Duodenal mucosa (tissue), 2 donors: ENCODE measurements around the gene FHOD3.

Experiments used
- H3K27ac ChIP-seq: one replicate; pipeline ENCODE4 v1.7.0; 2013; ENCODE audit warnings: low read depth, low read length
- H3K27me3 ChIP-seq, 2 donors: one replicate each; pipeline ENCODE4 v1.7.0; 2013; ENCODE audit warnings: low read length in 2 of 2, control low read depth in 1 of 2; ENCODE audit not compliant: insufficient read depth in 2 of 2, control insufficient read depth in 1 of 2
- H3K36me3 ChIP-seq, 2 donors: one replicate each; pipeline ENCODE4 v1.7.0; 2013; ENCODE audit warnings: low read length in 2 of 2, control low read depth in 1 of 2; ENCODE audit not compliant: insufficient read depth in 2 of 2, control insufficient read depth in 1 of 2
- H3K4me1 ChIP-seq, 2 donors: one replicate each; pipeline ENCODE4 v1.7.0; 2013; ENCODE audit warnings: low read length in 2 of 2, control low read depth in 1 of 2; ENCODE audit not compliant: insufficient read depth in 2 of 2, control insufficient read depth in 1 of 2
- H3K4me3 ChIP-seq, 2 donors: one replicate each; pipeline ENCODE4 v1.7.0; 2013; ENCODE audit warnings: low read length in 2 of 2, low read depth in 1 of 2
- H3K9ac ChIP-seq, 2 donors: one replicate each; pipeline ENCODE4 v1.7.0; 2013; ENCODE audit warnings: low read length in 2 of 2, low read depth in 1 of 2
- H3K9me3 ChIP-seq, 2 donors: one replicate each; pipeline ENCODE4 v1.7.0; 2013; ENCODE audit warnings: low read length in 2 of 2, control low read depth in 1 of 2; ENCODE audit not compliant: control insufficient read depth in 1 of 2

FHOD3 gene

DNA sequence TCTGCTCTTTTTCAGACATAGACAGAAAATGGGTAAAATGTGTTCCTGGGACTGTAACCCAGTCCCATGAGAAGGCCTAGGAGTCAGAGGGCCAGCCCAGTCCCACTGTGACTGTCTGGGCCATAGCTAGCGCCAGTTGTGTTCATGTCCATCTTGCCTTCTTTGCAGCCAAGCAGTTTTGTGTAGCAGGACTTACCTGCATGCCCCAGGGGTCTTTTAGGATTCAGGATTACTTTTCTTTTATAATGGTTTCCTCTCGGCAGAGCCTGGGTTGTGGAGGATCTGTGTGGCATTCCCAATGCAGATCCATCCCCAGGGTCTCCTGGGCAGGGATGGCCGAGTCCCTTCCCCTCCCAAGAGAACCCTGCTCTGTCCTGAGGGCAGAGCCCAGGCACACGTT is 90.8 kb downstream of the FHOD3 start:
- H3K27me3 ChIP-seq, result no peaks in the 10 kb centered on the region
- no peak overlapping the region for H3K4me3 ChIP-seq
- no peaks in the 10 kb centered on the region for H3K36me3 ChIP-seq
- no peaks in the 10 kb centered on the region for H3K4me1 ChIP-seq
- no peaks in the 10 kb centered on the region for H3K9me3 ChIP-seq
- no peak overlapping the region for H3K27ac ChIP-seq
- H3K9ac ChIP-seq, result no peak overlapping the region

DNA sequence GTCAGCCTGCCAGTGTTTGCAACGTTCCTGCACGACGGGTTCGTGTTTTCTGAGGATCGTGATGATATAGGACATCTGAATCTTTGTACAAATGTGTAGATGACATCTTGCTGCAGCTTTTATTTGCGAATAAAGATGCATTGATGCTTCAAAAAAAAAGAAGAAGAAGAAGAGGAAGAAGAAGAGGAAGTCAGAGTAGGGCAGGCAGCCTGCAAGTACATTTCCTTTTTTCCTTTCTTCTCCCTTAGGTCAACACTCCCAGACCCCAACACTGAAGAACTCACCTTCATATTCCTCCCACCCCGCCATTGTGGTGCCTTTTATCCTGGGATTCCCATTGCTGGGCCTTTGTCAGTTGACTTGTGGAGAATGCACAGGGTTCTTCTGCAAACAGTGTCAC is 91.5 kb downstream of the FHOD3 start:
- H3K9me3 ChIP-seq, result no peaks in the 10 kb centered on the region
- H3K4me1 ChIP-seq, result no peaks in the 10 kb centered on the region
- H3K36me3 ChIP-seq, result no peaks in the 10 kb centered on the region
- H3K27me3 ChIP-seq, result no peaks in the 10 kb centered on the region
- no peak overlapping the region for H3K9ac ChIP-seq
- H3K27ac ChIP-seq, result no peak overlapping the region
- H3K4me3 ChIP-seq, result no peak overlapping the region

DNA sequence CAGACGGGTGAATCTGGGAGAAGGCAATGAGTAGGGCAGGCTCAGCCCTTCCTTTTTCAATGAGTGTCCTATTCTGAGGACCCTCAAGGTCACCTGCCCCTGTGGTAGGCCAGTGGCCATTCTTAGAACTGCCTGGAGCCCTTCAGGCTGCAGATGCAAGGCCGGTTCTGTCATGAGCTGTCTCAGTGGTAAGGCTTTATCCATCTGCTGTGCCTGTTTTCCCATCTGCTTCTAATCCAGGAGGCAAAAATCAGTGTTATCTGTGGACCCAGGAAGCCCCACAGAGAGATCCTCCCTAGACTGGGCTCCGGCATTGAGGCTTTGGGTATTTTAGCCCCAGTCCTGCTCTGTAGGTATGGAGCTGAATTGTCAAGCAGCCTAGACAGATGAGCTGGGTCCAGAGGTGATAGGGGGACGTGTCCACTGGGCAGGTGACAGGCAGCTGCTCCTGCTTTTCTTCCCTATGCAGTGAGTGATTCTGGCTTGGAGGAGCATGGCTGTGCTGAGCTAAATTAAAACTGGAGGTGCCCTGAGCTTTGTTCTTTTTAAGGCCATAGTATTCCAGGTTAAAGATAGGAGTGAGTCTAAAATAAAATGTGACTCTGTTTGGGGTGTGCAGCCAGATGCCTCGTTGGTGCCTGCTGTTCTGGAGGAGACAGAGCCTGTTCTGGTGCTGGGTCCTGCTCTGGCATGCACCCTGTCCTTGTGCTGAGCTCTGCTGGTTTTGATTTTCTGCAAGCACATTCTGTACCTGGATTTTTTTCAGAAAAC is 92.5 kb downstream of the FHOD3 start:
- no peak overlapping the region for H3K4me3 ChIP-seq
- no peaks in the 10 kb centered on the region for H3K4me1 ChIP-seq
- H3K27me3 ChIP-seq, result no peaks in the 10 kb centered on the region
- no peak overlapping the region for H3K9ac ChIP-seq
- H3K36me3 ChIP-seq, result no peaks in the 10 kb centered on the region
- peaks cover 0 to 3% of the 10 kb centered on the region in 2 donors for H3K9me3 ChIP-seq
- H3K27ac ChIP-seq, result no peak overlapping the region

DNA sequence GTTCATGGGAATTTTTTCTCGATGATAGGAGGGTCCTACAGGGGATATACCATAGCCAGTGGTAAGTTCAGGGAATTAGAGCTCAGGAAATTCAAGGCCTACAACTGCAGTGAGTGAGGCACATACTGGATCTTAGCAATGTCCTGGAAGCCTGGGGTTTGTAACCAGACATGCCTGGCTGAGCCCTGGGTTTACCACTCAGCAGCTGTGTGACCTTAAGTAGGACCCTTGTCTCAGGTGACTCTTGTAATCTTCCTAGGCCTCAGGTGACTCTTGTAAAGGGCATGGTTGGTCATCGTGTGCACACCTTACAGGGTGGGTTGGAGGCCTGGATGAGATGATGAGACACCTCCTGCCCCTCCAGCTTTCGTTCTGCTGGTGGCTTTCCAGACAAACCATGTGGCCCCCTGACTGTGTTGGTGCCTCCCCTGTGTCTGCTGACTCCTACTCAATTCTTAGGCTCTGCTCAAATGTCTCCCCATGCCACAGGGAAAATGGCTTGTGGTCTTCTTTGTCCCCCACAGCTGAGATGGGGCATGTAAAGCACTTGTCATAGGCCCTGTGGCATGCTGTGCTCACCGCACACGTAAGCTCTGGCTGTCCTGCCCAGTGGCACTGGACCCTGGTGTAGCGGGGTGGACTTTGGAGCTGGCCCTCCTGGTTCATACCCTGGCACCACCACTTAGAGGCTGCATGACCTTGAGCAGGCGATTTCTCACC is 94.1 kb downstream of the FHOD3 start:
- Histone ChIP-seq H3K27me3 (no peaks in the 10 kb centered on the region), H3K4me3 (no peak overlapping the region), H3K9me3 (peaks cover 0 to 3% of the 10 kb centered on the region in 2 donors), H3K27ac (no peak overlapping the region), H3K4me1 (no peaks in the 10 kb centered on the region), H3K36me3 (no peaks in the 10 kb centered on the region), H3K9ac (no peak overlapping the region)

DNA sequence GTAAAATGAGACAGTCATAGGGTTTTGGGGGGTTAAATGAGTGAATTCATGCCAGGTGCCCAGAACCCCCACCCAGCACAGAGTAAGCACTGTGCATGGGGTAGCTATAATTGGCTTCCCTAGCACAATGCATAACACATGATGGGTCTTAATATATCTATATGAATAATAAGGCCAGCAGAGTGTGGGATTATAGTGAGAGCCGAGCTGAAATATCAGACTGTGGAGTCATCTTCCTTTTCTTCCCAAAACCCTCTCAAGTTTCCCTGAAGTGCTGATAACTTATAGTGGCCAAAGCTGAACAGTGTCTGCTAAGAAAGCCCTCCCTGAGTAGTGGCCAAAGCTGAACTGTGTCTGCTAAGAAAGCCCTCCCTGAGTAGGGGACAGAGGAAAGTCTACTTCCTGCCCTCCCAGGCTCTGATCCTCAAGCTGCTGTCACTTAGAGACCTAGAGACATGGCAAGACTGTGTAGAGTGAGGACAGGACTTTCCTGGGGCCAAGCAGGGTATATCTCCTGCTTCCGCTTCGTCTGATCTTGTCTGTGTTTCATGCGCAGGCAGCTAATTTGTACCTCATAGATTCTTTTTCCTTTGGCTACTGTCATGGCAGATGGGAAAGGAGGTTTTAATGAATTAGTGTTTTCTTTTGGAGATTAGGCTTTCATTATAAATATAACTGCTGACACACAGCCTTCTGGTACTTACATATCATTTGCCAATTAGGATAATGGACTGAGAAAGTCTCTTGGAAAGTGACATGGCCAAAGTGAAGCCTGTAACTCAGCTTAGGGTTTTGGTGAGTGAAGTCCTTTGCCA is 94.9 kb downstream of the FHOD3 start:
- H3K27me3 ChIP-seq, result no peaks in the 10 kb centered on the region
- no peaks in the 10 kb centered on the region for H3K4me1 ChIP-seq
- no peaks in the 10 kb centered on the region for H3K36me3 ChIP-seq
- H3K27ac ChIP-seq, result no peak overlapping the region
- H3K9me3 ChIP-seq, result peaks cover 0 to 6% of the 10 kb centered on the region in 2 donors
- no peak overlapping the region for H3K9ac ChIP-seq
- H3K4me3 ChIP-seq, result no peak overlapping the region

DNA sequence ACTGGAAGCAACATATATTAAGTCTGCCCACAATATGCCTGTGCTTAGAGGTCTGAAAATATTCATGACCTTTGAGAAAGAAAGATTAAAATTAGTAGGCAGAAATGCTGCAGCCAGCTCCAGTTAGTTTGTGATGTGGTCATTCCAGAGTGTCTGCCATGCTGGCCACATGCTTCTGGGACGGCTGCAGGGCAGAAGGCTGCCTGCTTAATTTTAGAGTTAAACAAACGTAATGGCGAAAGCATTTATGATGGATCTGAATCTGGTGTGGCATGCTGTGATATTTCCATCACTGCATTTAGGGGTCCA is 95.4 kb downstream of the FHOD3 start:
- Histone ChIP-seq H3K36me3 (no peaks in the 10 kb centered on the region), H3K9ac (no peak overlapping the region), H3K27ac (no peak overlapping the region), H3K4me3 (no peak overlapping the region), H3K4me1 (no peaks in the 10 kb centered on the region), H3K27me3 (no peaks in the 10 kb centered on the region), H3K9me3 (peaks cover 0 to 6% of the 10 kb centered on the region in 2 donors)

DNA sequence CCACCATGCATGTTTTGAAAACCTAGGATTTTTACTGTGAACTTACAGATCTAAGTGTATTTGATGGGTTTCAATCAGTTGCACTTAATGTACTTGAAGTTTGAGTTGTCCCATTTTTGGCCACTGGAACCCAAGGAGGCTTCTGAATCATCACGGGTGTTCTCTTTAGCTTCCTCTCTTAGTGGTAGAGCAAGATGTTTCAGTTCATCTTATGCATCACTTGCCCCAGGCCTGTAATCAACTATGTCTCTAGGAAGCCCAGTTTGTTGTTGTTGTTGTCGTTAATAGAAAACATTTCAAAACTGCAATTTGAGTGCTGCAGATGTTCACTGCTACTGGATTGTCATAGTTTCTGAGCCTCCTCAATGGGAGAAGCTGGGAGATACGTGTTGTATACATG is 97.0 kb downstream of the FHOD3 start:
- H3K27ac ChIP-seq, result no peak overlapping the region
- no peaks in the 10 kb centered on the region for H3K4me1 ChIP-seq
- no peak overlapping the region for H3K9ac ChIP-seq
- H3K9me3 ChIP-seq, result peaks cover 0 to 6% of the 10 kb centered on the region in 2 donors
- no peaks in the 10 kb centered on the region for H3K27me3 ChIP-seq
- no peaks in the 10 kb centered on the region for H3K36me3 ChIP-seq
- H3K4me3 ChIP-seq, result no peak overlapping the region

DNA sequence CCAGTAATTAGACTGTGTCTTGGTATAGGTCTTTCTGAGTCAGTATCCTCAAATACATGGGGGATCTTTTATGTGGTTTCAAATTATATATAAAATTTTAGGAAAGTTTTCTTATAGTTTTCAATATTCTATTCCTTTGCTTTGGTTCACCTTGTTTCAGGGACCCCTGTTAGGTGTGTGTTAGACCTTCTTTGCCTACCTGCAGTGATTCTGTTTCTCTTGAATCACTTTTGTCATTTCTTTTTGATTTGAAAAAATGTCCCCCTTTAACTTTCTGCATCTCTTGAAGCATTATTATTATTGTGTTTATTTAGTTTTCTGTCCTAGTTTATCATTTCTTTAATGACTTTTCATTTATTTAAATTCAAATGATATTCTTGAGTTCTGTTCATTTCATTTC is 98.7 kb downstream of the FHOD3 start:
- Histone ChIP-seq H3K27ac (no peak overlapping the region), H3K27me3 (no peaks in the 10 kb centered on the region), H3K9me3 (peaks cover 0 to 6% of the 10 kb centered on the region in 2 donors), H3K9ac (no peak overlapping the region), H3K4me1 (no peaks in the 10 kb centered on the region), H3K36me3 (no peaks in the 10 kb centered on the region), H3K4me3 (no peak overlapping the region)

DNA sequence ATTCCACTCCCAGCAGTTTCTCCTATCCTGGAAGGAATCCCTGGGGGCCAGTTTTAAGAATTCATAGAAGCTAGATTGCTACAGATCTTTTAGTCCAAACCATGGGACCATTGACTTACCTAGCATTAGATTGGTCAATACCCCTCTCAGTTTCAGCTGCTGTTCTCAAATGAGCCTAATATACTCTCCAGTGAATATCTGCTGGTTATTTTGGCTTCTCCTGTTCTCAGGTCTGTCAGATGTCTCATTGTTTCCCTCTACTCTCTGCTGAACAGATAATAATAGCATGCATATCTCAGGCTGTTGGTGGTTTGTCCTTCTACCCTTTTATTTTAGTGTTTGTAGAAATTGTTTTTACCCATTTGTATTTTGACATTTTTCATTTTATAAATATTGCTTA is 99.5 kb downstream of the FHOD3 start:
- no peak overlapping the region for H3K9ac ChIP-seq
- H3K4me3 ChIP-seq, result no peak overlapping the region
- no peak overlapping the region for H3K27ac ChIP-seq
- H3K36me3 ChIP-seq, result no peaks in the 10 kb centered on the region
- peaks cover 0 to 6% of the 10 kb centered on the region in 2 donors for H3K9me3 ChIP-seq
- H3K4me1 ChIP-seq, result no peaks in the 10 kb centered on the region
- H3K27me3 ChIP-seq, result no peaks in the 10 kb centered on the region

DNA sequence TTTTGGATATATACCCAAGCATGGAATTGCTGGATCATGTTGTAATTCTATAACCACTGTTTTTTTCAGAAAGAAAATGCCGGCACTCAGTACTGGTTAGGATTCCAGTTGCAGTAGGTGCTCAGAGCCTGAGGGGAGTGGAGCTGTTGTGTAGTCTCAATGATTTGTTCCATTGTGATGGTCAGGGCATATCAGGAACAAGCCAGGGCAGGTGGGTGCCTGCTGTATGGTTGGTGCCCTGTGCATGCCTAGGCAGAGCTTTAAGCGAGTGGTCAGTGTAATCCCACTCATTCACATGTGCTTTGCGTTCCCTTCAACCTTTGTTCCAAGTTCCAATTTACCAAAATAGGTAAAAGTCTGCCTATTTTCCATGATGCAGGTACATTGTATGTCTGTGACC is 100.9 kb downstream of the FHOD3 start:
- no peak overlapping the region for H3K27ac ChIP-seq

More for the DNA sequence above, 100.9 kb downstream of the FHOD3 start:
- Histone ChIP-seq H3K4me1 (no peaks in the 10 kb centered on the region), H3K27me3 (no peaks in the 10 kb centered on the region), H3K9me3 (peaks cover 0 to 6% of the 10 kb centered on the region in 2 donors), H3K4me3 (no peak overlapping the region), H3K36me3 (no peaks in the 10 kb centered on the region), H3K9ac (no peak overlapping the region)
